Heart left ventricle (tissue), 13 donors: ENCODE data around the gene KRT5.

Source experiments
- CTCF ChIP-seq, 12 donors: fragments of 200-600 bp; sonication (generic) in 4 of 12; IDR thresholded peaks; one replicate each; pipeline versions ENCODE4 v1.5.0 to v1.8.0; 2018 to 2022; ENCODE audit warnings: antibody characterized with exemption in 12 of 12, mild to moderate bottlenecking in 5 of 12
- POLR2A ChIP-seq, 2 donors: fragments of 450-650 bp; IDR thresholded peaks; one replicate each; pipeline ENCODE4 v1.6.1; 2017; ENCODE audit warnings: antibody characterized with exemption in 2 of 2, mild to moderate bottlenecking in 2 of 2, moderate library complexity in 2 of 2
- donor health status: ischemic (EF 13 %, LVEDD 7.1; RV severe dilation, severe dysfunction).
- donor health status: DM: no; HTN: yes; CAD: no.
- donor health status: DM: no; HTN: no; CAD: no.
- donor health status: ischemic (EF 25% LVEDD 6.9; RV normal size, moderate dysfunction).
- donor health status: ischemic (EF 25% LVEDD 5.7; RV mildly dilated, moderate dysfunction).
- donor health status: ischemic (EF 35%, LVEDD 5.7; RV mildly dilated, moderate dysfunction).
- donor health status: nonischemic (EF 11% LVEDD 7.7; RV severe dilation, severe dysfunction).
- donor health status: DM: yes; HTN: yes; CAD: no.
- donor health status: PGD.
- donor health status: ischemic (EF 29% LVEDD 5.4; RV normal size, mild dysfunction).
- donor health status: nonischemic (EF 23%, LVEDD 6.1; RV moderate dilation, normal function).

GRCh38 chr12:52552055-52552454 lies 31.9 kb upstream of the KRT5 start:
- TF ChIP-seq CTCF (IDR thresholded peaks at IDR 0.05) (no peak), POLR2A (IDR thresholded peaks at IDR 0.05) (no peak)
